HepG2 (cell line): ENCODE measurements around the gene DOCK3. TPM values are rescaled to one million over a fixed set of nuclear protein-coding genes. Genes with fewer than 3 reads are reported as not detected.
"Not testable (repeated sequence)": the region's sequence is repeated elsewhere in the genome, so short reads cannot be mapped to it uniquely, and the experiment has no call there.

ENCODE experiments used
- ATAC-seq: fragments of 200-7000 bp; cut with Tn5 transposase; 3 replicates; pipeline ENCODE4 v1.9.1; 2020; ENCODE audit warnings: mild to moderate bottlenecking, moderate library complexity
- BruUV-seq: library from RNA; stranded (reverse); fragments of 400-500 nt; replicated peaks from 2 replicates; lab custom pipeline; 2021; lab: Mats Ljungman, UMichigan
- CTCF ChIA-PET: fragments of 300-600 bp; formaldehyde crosslinking; extraction: SDS; loops from one replicate; lab custom pipeline; 2021; ENCODE audit warnings: low total read pairs, inconsistent platforms, low intra/inter-chr PET ratio; lab: Yijun Ruan, JAX
- POLR2A ChIA-PET: fragments of 350-600 bp; sonication (Branson Sonifier 250); formaldehyde crosslinking; loops from one replicate; lab custom pipeline; 2020; ENCODE audit warnings: antibody characterized with exemption, inconsistent platforms; lab: Yijun Ruan, JAX
- DNase-seq: peaks from one replicate; pipeline ENCODE4 v3.0.0-alpha.2; 2015; ENCODE audit warnings: low spot score
- FAIRE-seq: peaks from 3 replicates; lab custom pipeline; 2011; peaks lifted over from hg19 to GRCh38; lab: Jason Lieb, UNC
- H2AFZ ChIP-seq: one replicate; pipeline ENCODE4 v1.6.1; 2011; ENCODE audit warnings: low read length, inconsistent platforms
- H3K27ac ChIP-seq: fragments of 300-600 bp; 3 replicates; pipeline ENCODE4 v1.8.0; 2011; ENCODE audit warnings: mixed run types, mild to moderate bottlenecking, mixed read lengths, low read length, inconsistent platforms; ENCODE audit not compliant: insufficient read depth; ENCODE audit errors: extremely low read length
- H3K27me3 ChIP-seq, 2 experiments: fragments of 200-600 bp in 1 of 2; 2 replicates in 1 of 2; 3 replicates in 1 of 2; pipeline versions ENCODE4 v1.6.0 to v1.8.0; 2011; ENCODE audit warnings: low read length in 2 of 2, mild to moderate bottlenecking in 2 of 2, moderate library complexity in 2 of 2, inconsistent platforms in 1 of 2; ENCODE audit not compliant: insufficient read depth in 2 of 2, control insufficient read depth in 1 of 2
- H3K36me3 ChIP-seq, 2 experiments: fragments of 200-600 bp in 1 of 2; replicated peaks in 1 of 2; 2 replicates in 1 of 2; 3 replicates in 1 of 2; pipeline versions ENCODE4 v1.5.1 to v1.8.0; 2011; ENCODE audit warnings: low read length in 2 of 2, inconsistent platforms in 1 of 2; ENCODE audit not compliant: insufficient read depth in 2 of 2, control insufficient read depth in 1 of 2
- H3K4me1 ChIP-seq: 2 replicates; pipeline ENCODE4 v1.5.1; 2012; ENCODE audit warnings: low read length, inconsistent platforms; ENCODE audit not compliant: insufficient read depth
- H3K4me2 ChIP-seq: 2 replicates; pipeline ENCODE4 v1.6.0; 2011; ENCODE audit warnings: low read depth, low read length, inconsistent platforms
- H3K4me3 ChIP-seq, 3 experiments: fragments of 200-600 bp in 1 of 3; sonication (generic), shearing (Covaris generic) in 1 of 3; replicated peaks in 1 of 3; 2 replicates each; pipeline ENCODE4 v1.5.1; 2011 to 2016; ENCODE audit warnings: low read length in 3 of 3, inconsistent platforms in 2 of 3, low read depth in 2 of 3, mild to moderate bottlenecking in 2 of 3, control low read depth in 1 of 3, mixed read lengths in 1 of 3; ENCODE audit not compliant: insufficient read depth in 1 of 3
- H3K79me2 ChIP-seq: one replicate; pipeline ENCODE4 v1.6.1; 2011; ENCODE audit warnings: low read length, inconsistent platforms; ENCODE audit not compliant: insufficient read depth
- H3K9ac ChIP-seq: 2 replicates; pipeline ENCODE4 v1.6.0; 2011; ENCODE audit warnings: mild to moderate bottlenecking, low read depth, low read length, inconsistent platforms; ENCODE audit not compliant: insufficient read depth
- H3K9me3 ChIP-seq: 2 replicates; pipeline ENCODE4 v1.5.1; 2012; ENCODE audit warnings: mild to moderate bottlenecking, low read length
- H4K20me1 ChIP-seq: 2 replicates; pipeline ENCODE4 v1.6.0; 2011; ENCODE audit warnings: inconsistent platforms, mild to moderate bottlenecking, low read length, moderate library complexity; ENCODE audit not compliant: insufficient read depth
- ARNTL ChIP-seq: sonication (generic); formaldehyde crosslinking; IDR thresholded peaks from 2 replicates; pipeline ENCODE4 v1.4.0; 2020; ENCODE audit warnings: mild to moderate bottlenecking, missing genetic modification reagents
- CEBPG ChIP-seq: IDR thresholded peaks from 2 replicates; pipeline ENCODE4 v1.6.1; 2016
- JDP2 ChIP-seq: sonication (generic); formaldehyde crosslinking; IDR thresholded peaks from 2 replicates; pipeline ENCODE4 v1.8.1; 2022; ENCODE audit warnings: missing genetic modification reagents, borderline replicate concordance
- WIZ ChIP-seq: sonication (generic); formaldehyde crosslinking; IDR thresholded peaks from 2 replicates; pipeline ENCODE4 v1.5.1; 2020; ENCODE audit warnings: mild to moderate bottlenecking, missing genetic modification reagents
- ZBTB7A ChIP-seq: sonication (generic); formaldehyde crosslinking; IDR thresholded peaks from 2 replicates; pipeline ENCODE4 v1.8.0; 2022; ENCODE audit warnings: mild to moderate bottlenecking, missing genetic modification reagents
- ZNF12 ChIP-seq: sonication (generic); formaldehyde crosslinking; IDR thresholded peaks from 2 replicates; pipeline ENCODE4 v1.5.0; 2020; ENCODE audit warnings: missing genetic modification reagents
- ZNF225 ChIP-seq: sonication (generic); formaldehyde crosslinking; IDR thresholded peaks from 2 replicates; pipeline ENCODE4 v1.4.0; 2020; ENCODE audit warnings: mild to moderate bottlenecking, missing genetic modification reagents
- ZNF460 ChIP-seq: sonication (generic); formaldehyde crosslinking; IDR thresholded peaks from 2 replicates; pipeline ENCODE4 v1.5.1; 2020; ENCODE audit warnings: missing genetic modification reagents, mild to moderate bottlenecking, borderline replicate concordance
- ZNF572 ChIP-seq: sonication (generic); formaldehyde crosslinking; IDR thresholded peaks from 2 replicates; pipeline ENCODE4 v1.5.1; 2020; ENCODE audit warnings: mild to moderate bottlenecking, missing genetic modification reagents
- ZNF879 ChIP-seq: sonication (generic); formaldehyde crosslinking; IDR thresholded peaks from 2 replicates; pipeline ENCODE4 v1.8.1; 2023; ENCODE audit warnings: missing genetic modification reagents
- WGBS: methylation state at CpG from one replicate; pipeline ENCODE4 v1.1.6; 2017; ENCODE audit warnings: low lambda C conversion rate; 5-methylcytosine and 5-hydroxymethylcytosine counted together
- in situ Hi-C: cut with HindIII; loops from 2 replicates; pipeline ENCODE4 v1.10.0; 2017; ENCODE audit warnings: low pct_unique_long_range_greater_than_20kb; ENCODE audit not compliant: extremely low pct_ligation_motif_present
- intact Hi-C: fragments of 100-400 bp; cut with micrococcal nuclease; formaldehyde crosslinking; loops from one replicate; pipeline ENCODE4 v1.10.0; 2022; ENCODE audit not compliant: unreplicated experiment
- polyA plus RNA-seq, 8 experiments: library from polyadenylated mRNA; depleted of rRNA in 3 of 8; stranded (reverse) in 7 of 8; unstranded in 1 of 8; fragments of >200 nt; fragmentation: Illumina TruSeq in 4 of 8; extraction: Trizol in 4 of 8; gene quantifications; 2 replicates each; pipeline versions ENCODE4 v1.2.1 to v1.2.3, GENCODE V29; 2011 to 2016; ENCODE audit warnings: low read depth in 4 of 8, missing spikeins in 1 of 8, mixed read lengths in 1 of 8; ENCODE audit not compliant: insufficient read depth in 1 of 8
- total RNA-seq, 5 experiments: library from RNA; depleted of rRNA; stranded (reverse); fragments of >200 nt; fragmentation: Illumina TruSeq; extraction: Trizol; gene quantifications; 2 replicates each; pipeline ENCODE4 v1.2.3, GENCODE V29; 2016; ENCODE audit warnings: low read depth in 1 of 5
- TF ChIP-seq, protein P1 (sequence below): sonication (generic); formaldehyde crosslinking; IDR thresholded peaks from 2 replicates; pipeline ENCODE4 v1.5.0; 2020; ENCODE audit warnings: missing genetic modification reagents, mild to moderate bottlenecking, borderline replicate concordance
- TF ChIP-seq, protein P2 (sequence below): sonication (generic); formaldehyde crosslinking; IDR thresholded peaks from 2 replicates; pipeline ENCODE4 v1.4.0; 2020; ENCODE audit warnings: mild to moderate bottlenecking, missing genetic modification reagents

The DOCK3 gene
- total and polyA plus RNA-seq, 2 of the 13 experiments (the other 11 are each of a cell fraction or from before 2014, with no cell fraction given) = not detected

DNA sequence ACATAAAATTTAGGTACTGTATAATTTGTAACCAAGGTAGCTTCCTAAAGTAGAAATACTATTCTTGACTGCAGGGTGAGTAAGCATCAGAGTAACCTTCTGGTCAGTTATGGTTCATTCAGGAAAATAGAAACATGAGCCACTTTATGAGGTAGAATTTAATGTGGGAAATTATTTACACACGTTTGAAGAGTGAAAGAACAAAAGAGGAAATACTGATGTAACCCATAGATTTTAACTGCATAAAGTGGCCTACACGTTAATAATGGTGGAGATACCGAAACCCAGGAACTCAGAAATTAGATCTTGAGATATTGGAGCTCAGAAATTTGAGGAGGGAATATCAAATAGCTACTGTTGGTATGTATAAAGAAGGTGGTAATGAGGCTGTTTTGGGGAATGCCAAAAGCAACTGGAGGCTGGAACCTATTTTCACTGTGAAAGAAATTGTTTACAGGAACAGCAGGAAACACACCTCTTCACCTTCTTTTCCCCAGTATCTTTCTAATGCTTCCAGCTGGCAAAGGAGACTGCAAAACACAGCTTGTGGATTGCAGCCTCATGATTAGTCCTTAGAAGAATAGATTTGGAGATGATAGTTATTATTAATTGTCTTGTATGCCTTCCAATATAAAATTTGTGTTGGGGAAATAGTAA, 216.1 kb downstream of the DOCK3 start:
- Histone ChIP-seq H2AFZ (no peak overlapping the region), H3K9me3 (no peaks in the 10 kb centered on the region), H3K27ac (no peak overlapping the region), H3K4me2 (no peak overlapping the region), H4K20me1 (no peaks in the 10 kb centered on the region), H3K79me2 (no peaks in the 10 kb centered on the region), H3K27me3 (no peaks in the 10 kb centered on the region), H3K4me3 (no peak overlapping the region), H3K4me1 (no peaks in the 10 kb centered on the region), H3K36me3 (no peaks in the 10 kb centered on the region), H3K9ac (no peak overlapping the region)
- BruUV-seq = no TSS peak
- TF ChIP-seq, protein P1, sequence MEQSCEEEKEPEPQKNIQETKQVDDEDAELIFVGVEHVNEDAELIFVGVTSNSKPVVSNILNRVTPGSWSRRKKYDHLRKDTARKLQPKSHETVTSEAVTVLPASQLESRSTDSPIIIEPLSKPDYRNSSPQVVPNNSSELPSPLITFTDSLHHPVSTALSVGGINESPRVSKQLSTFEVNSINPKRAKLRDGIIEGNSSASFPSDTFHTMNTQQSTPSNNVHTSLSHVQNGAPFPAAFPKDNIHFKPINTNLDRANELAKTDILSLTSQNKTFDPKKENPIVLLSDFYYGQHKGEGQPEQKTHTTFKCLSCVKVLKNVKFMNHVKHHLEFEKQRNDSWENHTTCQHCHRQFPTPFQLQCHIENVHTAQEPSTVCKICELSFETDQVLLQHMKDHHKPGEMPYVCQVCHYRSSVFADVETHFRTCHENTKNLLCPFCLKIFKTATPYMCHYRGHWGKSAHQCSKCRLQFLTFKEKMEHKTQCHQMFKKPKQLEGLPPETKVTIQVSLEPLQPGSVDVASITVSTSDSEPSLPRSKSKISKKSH = no peak
- TF ChIP-seq CEBPG (CRISPR knock-in tag) (no peak), ZNF225 (CRISPR knock-in tag) (no peak), JDP2 (no peak), ZNF460 (CRISPR knock-in tag) (no peak), ARNTL (CRISPR knock-in tag) (no peak), ZNF879 (CRISPR knock-in tag) (no peak), WIZ (CRISPR knock-in tag) (no peak), ZBTB7A (no peak), ZNF572 (CRISPR knock-in tag) (no peak), ZNF12 (CRISPR knock-in tag) (no peak)
- TF ChIP-seq, protein P2, sequence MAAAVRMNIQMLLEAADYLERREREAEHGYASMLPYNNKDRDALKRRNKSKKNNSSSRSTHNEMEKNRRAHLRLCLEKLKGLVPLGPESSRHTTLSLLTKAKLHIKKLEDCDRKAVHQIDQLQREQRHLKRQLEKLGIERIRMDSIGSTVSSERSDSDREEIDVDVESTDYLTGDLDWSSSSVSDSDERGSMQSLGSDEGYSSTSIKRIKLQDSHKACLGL = no peak
- 2% methylated on average over 3 of the region's 3 CpGs for WGBS
- no peak for ATAC-seq
- CTCF ChIA-PET = no interaction called here
- no peak for FAIRE-seq
- DNase-seq = no peak
- POLR2A ChIA-PET = no interaction called here
- intact Hi-C loops = no loop called here
- in situ Hi-C loops = no loop called here

DNA sequence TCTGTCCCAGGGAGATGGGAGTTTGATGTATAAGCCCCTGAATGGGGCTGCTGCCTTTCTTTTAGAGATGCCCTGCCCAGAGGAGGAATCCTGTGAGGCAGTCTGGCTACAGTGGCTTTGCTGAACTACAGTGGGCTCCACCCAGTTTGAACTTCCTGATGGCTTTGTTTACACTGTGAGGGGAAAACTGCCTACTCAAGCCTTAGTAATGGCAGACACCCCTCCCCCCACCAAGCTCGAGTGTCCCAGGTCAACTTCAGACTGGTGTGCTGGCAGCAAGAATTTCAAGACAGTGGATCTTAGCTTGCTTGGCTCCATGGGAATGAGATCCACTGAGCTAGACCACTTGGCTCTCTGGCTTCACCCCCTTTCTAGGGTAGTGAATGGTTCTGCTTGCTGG, 226.4 kb downstream of the DOCK3 start:
- H3K4me2 ChIP-seq, H3K9me3 ChIP-seq, POLR2A ChIA-PET, H3K79me2 ChIP-seq, H3K36me3 ChIP-seq, H3K27ac ChIP-seq, H3K4me1 ChIP-seq, in situ Hi-C loops, BruUV-seq, H3K9ac ChIP-seq, FAIRE-seq, intact Hi-C loops, H2AFZ ChIP-seq, CTCF ChIA-PET, H4K20me1 ChIP-seq, H3K27me3 ChIP-seq, H3K4me3 ChIP-seq, ATAC-seq, DNase-seq: not testable (repeated sequence)
- WGBS = no CpG with 5 or more reads among the region's 1 CpG
